Measurements from ENCODE around the gene BCAS3.

DNA sequence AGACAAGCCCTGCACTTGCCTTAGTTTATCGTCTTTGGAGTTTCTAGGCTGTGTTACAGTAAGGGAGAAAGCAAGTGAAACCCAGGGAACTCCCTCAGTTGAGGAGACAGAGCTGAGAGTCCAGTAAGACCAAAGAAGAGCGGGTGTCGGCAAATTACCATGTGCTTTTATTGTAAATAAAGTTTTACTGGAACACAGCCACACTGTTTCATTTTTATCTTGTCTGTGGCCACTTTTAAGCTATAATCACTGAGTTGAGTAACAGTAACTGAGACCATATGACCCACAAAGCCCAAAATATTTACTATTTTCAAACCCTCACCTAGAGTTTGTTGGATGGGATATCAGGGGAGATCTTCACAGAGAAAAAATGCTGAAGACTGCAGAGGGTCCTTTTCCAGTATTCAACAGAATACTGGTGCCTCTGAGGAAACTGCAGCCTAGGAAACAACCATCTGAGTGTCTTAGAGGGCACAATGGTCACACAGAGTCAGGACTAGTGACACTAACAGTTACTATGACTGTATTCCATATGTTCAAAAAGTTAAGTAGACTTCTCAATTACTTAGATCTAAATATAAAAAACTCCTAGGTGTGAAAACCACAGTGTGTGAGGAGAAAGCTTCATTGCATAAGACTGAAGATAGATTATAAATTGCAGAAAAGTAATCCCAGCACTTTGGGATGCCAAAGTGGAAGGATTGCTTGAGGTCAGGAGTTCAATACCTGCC is 370.9 kb downstream of the BCAS3 start:
- TF ChIP-seq TAF1 (IDR thresholded peaks at IDR 0.05; ENCODE audit: borderline replicate concordance, low read depth, low read length) (no peak), POLR2AphosphoS5 (IDR thresholded peaks at IDR 0.05; ENCODE audit: low read depth, low read length) (no peak), POLR2A (IDR thresholded peaks at IDR 0.05; ENCODE audit: low read depth, low read length) (no peak)
